HG02870 (cell line): ENCODE data around the gene TMEM243.

ENCODE experiments used
- ATAC-seq: cut with Tn5 transposase; IDR thresholded peaks from one replicate; pipeline ENCODE4 v1.9.1; 2021; ENCODE audit warnings: mild to moderate bottlenecking, moderate library complexity; ENCODE audit not compliant: unreplicated experiment

Gene TMEM243

DNA sequence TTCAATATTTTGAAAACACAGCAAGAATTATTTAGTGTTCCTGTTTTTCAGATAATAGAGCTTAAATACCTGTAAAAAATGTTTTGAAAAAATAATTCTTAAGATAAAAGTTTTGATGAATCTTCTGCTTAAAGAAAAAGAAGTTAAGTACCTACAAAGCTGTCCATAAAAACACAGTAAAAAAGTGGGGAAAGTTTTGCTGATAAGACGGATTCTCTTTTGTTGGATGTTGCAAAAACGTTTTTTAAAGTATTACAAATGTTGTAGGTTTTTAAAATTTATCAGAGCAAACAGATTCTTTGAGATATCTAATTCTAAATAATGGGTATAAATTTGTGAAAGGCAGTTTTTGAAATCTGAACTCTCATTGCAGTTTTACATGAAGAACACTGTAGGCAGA lies 55.1 kb downstream of the TMEM243 start:
- no peak for ATAC-seq

DNA sequence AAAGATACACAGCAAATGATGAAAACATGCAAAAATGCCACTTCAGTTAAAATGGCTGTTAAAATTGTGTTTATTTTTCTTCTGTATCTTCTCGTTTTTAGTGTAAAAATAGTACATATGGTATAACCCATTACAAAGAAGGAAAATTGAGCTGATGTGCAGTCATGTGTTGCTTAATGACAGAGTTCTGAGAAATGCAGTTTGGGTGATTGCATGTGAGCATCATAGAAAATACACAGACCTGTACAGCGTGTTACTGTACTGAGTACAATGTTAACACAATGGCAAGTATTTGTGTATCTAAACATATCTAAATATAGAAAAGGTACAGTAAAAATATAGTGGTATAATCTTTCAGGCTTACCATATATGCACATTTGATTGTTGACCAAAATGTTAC lies 60.0 kb downstream of the TMEM243 start:
- peak; percentile 49 for ATAC-seq

DNA sequence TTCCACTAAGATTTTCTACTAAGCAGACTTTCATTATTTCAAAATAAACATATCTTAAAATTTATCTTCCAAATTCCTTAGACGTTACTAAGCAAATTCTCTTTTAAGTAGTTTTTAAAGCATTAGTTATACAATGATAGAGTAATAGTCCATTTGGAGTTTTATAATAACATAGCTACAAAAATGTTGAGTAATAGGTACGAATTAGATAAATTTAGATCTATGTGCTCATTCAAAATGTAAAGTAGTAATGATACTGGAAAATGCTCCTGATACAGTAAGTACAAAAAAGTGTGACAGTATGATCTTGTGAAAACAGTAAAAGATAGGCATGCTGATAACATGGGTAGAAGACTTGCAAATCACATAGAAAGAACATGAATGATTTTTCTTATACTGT lies 62.8 kb downstream of the TMEM243 start:
- ATAC-seq = no peak

DNA sequence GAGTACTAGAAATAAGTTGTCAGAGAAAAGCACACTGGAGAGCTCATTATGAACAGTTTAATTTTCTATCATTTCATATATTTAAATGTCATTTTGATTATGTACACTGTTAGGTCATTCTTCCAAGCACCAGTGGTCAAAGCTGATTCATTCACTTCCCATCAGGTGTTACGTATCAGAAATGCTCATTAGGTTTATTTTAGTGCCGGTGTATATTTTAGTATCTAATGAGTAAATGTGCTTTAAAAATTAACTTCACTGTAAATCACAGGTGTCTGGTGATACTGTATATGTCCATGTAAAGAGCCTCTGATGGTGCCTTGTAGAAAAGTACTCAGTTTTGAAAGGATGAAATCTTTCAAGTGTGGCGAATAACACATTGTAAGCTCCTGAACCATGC lies 63.7 kb downstream of the TMEM243 start:
- ATAC-seq = no peak

DNA sequence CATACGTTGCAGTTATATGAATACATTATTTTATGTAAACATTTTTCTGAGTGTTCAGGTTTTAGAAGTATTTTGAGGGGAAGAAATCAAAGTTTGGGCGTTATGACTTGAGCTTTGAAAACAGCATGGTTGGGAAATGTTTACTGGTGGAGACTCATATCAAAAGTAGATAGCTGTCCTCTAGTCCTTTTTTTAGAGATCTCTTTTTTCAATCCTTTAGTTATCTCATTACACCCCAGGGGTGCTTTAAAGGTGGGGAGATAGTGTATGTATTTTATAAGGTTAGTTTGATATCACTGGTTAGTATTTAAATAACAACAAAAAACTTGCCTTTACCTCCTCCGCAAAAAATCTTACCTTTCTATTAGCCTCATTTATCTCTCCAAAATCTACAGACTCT lies 65.0 kb downstream of the TMEM243 start:
- ATAC-seq = no peak

DNA sequence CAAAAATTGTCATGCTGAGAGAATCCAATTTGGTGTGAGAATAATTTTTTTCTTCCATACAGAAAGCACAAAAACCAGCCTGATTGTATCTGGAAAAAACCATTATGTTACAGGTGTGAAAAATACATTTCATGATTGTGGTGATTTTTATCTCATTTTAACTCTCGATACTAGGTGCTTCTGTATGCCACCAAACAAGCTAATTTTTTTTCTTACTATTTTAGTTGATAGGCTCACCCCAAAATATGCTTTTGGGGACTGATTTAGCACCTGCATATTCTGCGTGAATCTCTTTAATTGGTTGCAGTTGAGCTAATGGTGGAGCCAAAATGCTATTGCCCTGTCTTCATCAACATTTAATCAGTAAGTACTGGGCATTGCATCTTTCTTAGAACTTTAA lies 65.4 kb downstream of the TMEM243 start:
- ATAC-seq = no peak

DNA sequence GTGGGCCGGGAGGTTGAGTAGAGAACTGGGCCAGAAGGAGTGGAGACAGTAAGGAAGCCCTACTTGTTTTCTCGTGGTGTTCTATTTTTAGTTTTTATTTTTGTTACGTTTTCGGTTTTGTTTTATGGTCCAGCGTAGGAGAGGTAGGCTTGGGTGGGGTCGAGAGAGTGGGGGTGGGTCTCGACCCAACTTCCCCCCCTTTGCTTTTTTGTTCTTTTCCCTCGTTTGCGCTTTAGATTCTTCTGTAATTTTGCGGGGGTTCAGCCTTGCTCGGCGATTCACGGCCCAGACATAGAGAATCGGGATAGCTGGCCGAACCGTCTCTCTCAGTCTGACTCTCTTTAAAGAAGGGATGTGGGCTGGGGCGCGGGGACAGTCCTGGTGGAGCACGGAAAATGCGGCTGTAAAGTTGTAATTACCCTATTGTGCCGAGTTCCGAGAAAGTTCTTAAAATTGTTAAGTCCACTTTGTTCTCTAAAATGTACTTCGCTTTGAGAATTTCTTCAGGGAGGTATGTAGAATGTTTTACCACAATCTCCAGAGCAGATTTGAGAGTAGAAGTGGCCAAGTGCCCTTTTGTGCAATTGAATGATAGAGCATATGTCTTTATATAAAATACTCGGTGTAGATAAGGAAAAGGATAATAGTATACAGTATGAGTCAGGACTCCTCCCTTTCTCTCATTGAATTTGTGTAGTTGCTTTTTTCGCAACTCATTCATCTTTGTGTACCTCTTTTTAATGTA lies 66.5 kb downstream of the TMEM243 start:
- ATAC-seq = peak; percentile 11

DNA sequence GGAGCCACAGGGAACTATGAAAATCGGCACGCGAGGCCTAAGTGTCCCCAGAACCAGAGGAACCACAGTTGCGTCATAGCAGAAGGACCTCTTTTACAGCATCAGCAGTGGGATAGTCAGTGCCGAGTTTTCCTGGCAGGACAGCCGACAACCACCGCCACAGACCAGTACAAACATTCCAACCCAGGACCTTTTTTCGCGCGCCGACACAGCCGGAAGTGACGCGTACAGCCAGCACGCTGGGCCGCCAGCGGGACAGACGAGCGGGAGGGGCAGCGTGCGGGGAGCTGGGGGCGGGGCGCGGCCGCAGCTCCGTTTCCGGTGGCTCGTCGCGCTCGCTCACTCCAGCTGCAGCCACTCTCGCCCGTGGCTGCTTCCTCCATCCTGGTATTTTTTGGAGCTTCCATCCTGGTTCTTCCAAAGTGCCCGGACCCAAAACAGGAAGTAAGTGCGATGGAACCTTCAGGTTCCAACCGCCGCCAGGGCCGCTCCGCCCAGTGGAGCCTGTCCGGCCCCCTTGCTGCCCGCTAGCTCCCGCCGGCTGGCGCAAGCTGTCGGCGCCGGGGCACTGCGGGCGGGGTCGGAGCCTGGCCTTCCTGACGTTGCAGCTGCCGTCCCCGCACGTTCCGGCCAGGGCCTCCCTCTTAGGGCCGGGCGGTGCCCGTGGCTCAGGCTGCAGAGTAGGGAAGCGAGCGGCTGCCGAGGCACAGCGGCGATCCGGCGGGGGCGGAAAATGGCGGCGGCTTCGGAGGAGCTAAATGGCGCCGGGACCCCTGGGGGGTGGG lies 67.2 kb downstream of the TMEM243 start, which contains the start of gene DMTF1:
Gene DMTF1 (plus strand): TSS at position 342 of the 785 bp plus-strand sequence. CDS start 12,489 bp downstream, outside the sequence.
- ATAC-seq = peak; percentile 68

DNA sequence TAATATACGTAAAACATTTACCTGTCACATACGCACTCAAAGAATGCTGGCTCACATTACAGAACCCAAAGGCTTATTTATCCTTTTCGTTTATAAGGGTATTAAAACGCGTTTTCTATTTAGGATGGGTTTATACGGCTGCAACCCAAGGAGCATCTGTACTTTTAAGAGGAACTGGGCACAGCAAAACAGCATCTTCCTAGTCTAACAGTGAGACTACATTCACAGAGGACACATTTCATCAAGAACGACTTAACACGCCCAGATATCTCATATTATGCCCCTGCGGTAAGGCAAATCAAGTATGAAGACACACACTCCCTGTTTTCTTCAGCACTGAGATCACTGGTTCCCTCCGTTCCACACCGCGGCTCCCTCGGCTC lies 67.8 kb downstream of the TMEM243 start:
- ATAC-seq = peak; percentile 25

DNA sequence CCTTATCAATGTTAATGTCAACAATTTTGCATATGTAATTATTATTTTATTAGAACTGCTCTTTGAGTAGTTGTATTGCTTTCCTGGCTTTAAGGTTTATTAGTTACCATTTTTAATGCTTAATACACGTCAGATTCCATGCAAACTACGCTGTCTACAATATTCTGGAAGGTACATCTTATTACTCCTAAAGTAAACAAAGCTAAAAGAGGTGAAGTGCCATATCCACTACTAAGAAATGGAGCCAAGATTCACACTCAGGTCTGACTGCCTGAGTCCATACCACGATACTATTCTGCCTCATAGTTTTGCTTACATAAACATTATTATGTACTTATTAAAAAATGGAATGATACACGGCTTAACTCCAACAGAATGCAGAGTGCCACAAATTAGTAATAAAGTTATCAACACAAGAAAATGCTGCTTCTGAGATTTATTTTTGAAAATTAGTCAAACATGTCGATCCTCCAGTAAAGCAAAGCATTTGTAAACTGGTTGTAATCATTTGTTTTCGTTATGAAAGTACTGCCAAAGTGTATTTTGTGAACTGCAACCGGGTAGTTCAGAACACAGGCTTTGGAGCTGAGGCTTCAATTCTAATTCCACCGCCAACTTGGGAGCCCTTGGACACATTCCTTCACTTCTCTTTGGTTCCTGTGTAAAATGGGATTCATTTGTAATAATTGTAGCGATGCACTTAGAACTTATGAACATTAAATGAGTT lies 68.4 kb downstream of the TMEM243 start:
- ATAC-seq = no peak

DNA sequence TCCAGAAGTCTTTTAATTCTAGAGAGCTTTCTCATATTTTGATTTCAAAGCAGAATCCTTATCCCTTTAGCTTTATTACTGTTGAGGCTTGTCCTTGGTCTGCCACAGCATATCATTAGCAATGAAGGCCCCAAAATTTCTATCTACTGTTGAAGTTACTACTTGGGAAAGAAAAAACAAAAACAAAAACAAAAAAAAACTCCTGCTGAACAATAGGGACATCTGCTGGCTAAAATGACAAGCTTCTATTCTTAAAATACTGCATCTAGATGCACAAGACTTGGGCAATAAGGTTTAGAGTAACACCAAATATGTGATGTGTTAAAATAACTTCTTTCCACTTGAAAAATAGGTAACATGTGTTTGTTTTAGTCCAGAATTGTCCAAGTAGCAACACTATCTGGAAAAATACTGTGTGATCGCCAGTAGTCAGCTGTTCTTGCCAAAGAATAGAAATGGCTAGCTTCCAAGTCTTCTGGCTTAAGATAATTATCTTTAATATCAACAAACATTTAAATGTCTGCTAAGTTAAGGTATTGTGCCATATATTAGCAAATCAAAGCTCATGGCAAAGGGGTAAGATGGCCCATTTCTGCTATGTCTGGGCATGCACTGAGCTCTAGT lies 71.1 kb downstream of the TMEM243 start:
- no peak for ATAC-seq

DNA sequence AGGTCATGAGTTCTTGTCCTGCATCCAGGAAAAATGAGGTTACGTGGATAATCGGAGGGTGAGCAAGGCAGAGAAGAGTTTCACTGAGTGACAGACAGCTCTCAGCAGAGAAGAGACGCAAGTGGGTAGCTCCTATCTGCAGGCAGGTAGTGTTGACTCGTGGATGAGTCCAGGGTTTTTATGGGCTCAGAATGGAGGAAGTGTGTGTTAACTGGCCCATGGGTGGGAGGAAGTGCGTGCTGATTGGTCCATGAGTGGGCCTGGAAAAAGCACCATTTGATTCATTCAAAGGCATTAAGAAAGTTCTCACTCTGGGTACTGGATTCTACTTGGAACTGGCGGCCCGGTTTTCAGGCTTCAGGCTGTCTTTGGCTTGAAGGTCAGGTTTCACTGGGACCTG lies 72.0 kb downstream of the TMEM243 start:
- ATAC-seq = no peak

DNA sequence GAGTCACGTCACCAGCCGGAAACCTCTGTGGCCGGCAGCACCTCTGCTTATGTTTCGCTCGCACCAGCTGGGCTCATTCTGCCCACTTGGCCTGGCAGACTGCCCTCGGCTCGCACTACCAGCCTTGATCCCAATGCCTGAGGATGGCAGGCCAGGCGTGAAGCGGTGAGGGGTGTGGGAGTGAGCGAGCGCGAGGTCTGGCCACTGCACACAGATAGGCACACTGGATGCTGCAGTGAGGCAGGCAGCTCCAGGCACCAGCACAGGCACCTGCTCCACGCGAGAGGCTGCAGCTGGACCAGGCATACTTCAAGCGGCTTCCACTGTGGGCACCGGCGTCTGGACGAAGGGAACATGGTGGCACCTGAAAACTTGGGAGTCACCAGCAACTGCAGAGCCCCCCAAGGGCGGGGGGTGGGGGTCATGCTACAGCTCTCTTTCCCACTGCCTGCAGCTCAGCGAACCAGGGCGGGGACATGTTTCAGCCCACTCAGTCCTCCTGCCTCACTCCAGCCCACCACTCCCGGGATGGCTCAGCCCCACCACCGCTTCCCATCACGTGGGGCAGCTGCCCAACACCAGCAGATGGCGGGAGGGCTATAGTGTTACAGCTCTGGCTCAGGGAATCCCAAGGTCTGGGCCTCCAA lies 72.7 kb downstream of the TMEM243 start:
- ATAC-seq = no peak
